ENCODE measurements around the gene KCNN2. TPM values are rescaled to one million over a fixed set of nuclear protein-coding genes. Genes with fewer than 3 reads are reported as not detected.
A peak's percentile ranks its signal among the peaks of the same experiment; 100 is the strongest.

Gene KCNN2
- total RNA-seq, 1 experiment from 2014 or later: 11.9 TPM

GRCh38 chr5:114412510-114413171 is 50.8 kb downstream of the KCNN2 start:
- CTCF ChIA-PET: no interaction called here
- peaks cover 42% of the 10 kb centered on the region for H3K4me1 Mint-ChIP-seq
- no peak overlapping the region for H3K27ac Mint-ChIP-seq
- H3K9me3 Mint-ChIP-seq: no peaks in the 10 kb centered on the region
- ATAC-seq (no peak), DNase-seq (ENCODE audit: low spot score) (no peak)
- no peaks in the 10 kb centered on the region for H3K27me3 Mint-ChIP-seq (ENCODE audit: low read depth)
- TF ChIP-seq ZNF512 (CRISPR knock-in tag; IDR thresholded peaks at IDR 0.05; ENCODE audit: borderline replicate concordance) (no peak), MYBL2 (CRISPR knock-in tag; IDR thresholded peaks at IDR 0.05) (no peak), E2F4 (CRISPR knock-in tag; IDR thresholded peaks at IDR 0.05; ENCODE audit: borderline replicate concordance, low read depth) (no peak), GRHL2 (CRISPR knock-in tag; IDR thresholded peaks at IDR 0.05; ENCODE audit: insufficient replicate concordance, severe bottlenecking) (no peak)
- H3K36me3 Mint-ChIP-seq: no peaks in the 10 kb centered on the region
- H3K4me3 Mint-ChIP-seq: no peak overlapping the region
- POLR2A ChIA-PET: no interaction called here

GRCh38 chr5:114415760-114416159 is 53.9 kb downstream of the KCNN2 start:
- CTCF ChIA-PET: interaction anchor here (1.1 to 1.4 kb wide), 2 partner anchors 12 to 34 kb away, joined by 3 read pairs; no protein-coding TSS in a partner anchor
- Mint-ChIP-seq H3K27me3 (ENCODE audit: low read depth) (no peaks in the 10 kb centered on the region), H3K4me1 (peaks cover 37% of the 10 kb centered on the region), H3K4me3 (no peak overlapping the region), H3K9me3 (no peaks in the 10 kb centered on the region), H3K27ac (0 out of 2 replicates have a peak overlapping the region, but pooled peaks have one; percentile 17), H3K36me3 (no peaks in the 10 kb centered on the region)
- no peak for DNase-seq (ENCODE audit: low spot score)
- POLR2A ChIA-PET: no interaction called here
- TF ChIP-seq RORB (CRISPR knock-in tag; IDR thresholded peaks at IDR 0.05) (no peak), ATF1 (CRISPR knock-in tag; IDR thresholded peaks at IDR 0.05) (no peak), ELF4 (CRISPR knock-in tag; IDR thresholded peaks at IDR 0.05; ENCODE audit: low read depth) (no peak), GABPB1 (CRISPR knock-in tag; IDR thresholded peaks at IDR 0.05) (no peak), TEAD1 (CRISPR knock-in tag; IDR thresholded peaks at IDR 0.05) (no peak), JAZF1 (CRISPR knock-in tag; IDR thresholded peaks at IDR 0.05) (no peak), FOXK1 (CRISPR knock-in tag; IDR thresholded peaks at IDR 0.05) (no peak), NR2C2 (CRISPR knock-in tag; IDR thresholded peaks at IDR 0.05) (no peak), STAT6 (CRISPR knock-in tag; conservative IDR thresholded peaks at IDR 0.05; ENCODE audit: low read depth) (no peak), NFYB (CRISPR knock-in tag; conservative IDR thresholded peaks at IDR 0.05; ENCODE audit: low read depth) (no peak), CBFB (CRISPR knock-in tag; IDR thresholded peaks at IDR 0.05; ENCODE audit: low read depth) (no peak), MLX (CRISPR knock-in tag; IDR thresholded peaks at IDR 0.05) (no peak)
- ATAC-seq: no peak

- H3K4me3 Mint-ChIP-seq: no peak overlapping the region
- TF ChIP-seq GTF2I (CRISPR knock-in tag; conservative IDR thresholded peaks at IDR 0.05) (no peak), ERG (CRISPR knock-in tag; IDR thresholded peaks at IDR 0.05) (no peak)
- H3K4me1 Mint-ChIP-seq: peaks cover 35% of the 10 kb centered on the region
- H3K27me3 Mint-ChIP-seq (ENCODE audit: low read depth): no peaks in the 10 kb centered on the region
- POLR2A ChIA-PET: no interaction called here
- H3K36me3 Mint-ChIP-seq: no peaks in the 10 kb centered on the region
- H3K9me3 Mint-ChIP-seq: no peaks in the 10 kb centered on the region
- ATAC-seq (no peak), DNase-seq (ENCODE audit: low spot score) (no peak)
- CTCF ChIA-PET: interaction anchor here (1.1 to 1.4 kb wide), 2 partner anchors 11 to 34 kb away, joined by 3 read pairs; no protein-coding TSS in a partner anchor
- H3K27ac Mint-ChIP-seq: no peak overlapping the region
Measured at GRCh38 chr5:114416254-114416653, 54.4 kb downstream of the KCNN2 start.
